H9 (cell line): ENCODE results near the gene SETD3. TPM values are rescaled to one million over a fixed set of nuclear protein-coding genes. Genes with fewer than 3 reads are reported as not detected.

Source experiments
- DNase-seq: peaks from one replicate; pipeline ENCODE4 v3.0.0-alpha.2; 2017
- H2AFZ ChIP-seq: one replicate; pipeline ENCODE4 v1.6.1; 2013; ENCODE audit warnings: mild to moderate bottlenecking, low read length, control low read depth, moderate library complexity
- H2AK5ac ChIP-seq: 2 replicates; pipeline ENCODE4 v1.6.1; 2013; ENCODE audit warnings: low read length, control low read depth, mixed read lengths; ENCODE audit not compliant: insufficient read length
- H2BK120ac ChIP-seq: one replicate; pipeline ENCODE4 v1.6.1; 2013; ENCODE audit warnings: low read depth, mild to moderate bottlenecking, low read length, control low read depth, inconsistent platforms; ENCODE audit not compliant: poor library complexity, severe bottlenecking
- H2BK12ac ChIP-seq: 2 replicates; pipeline ENCODE4 v1.6.1; 2013; ENCODE audit warnings: low read length, control low read depth, mixed read lengths, low read depth; ENCODE audit not compliant: insufficient read length
- H2BK15ac ChIP-seq: 2 replicates; pipeline ENCODE4 v1.6.1; 2013; ENCODE audit warnings: low read depth, low read length, control low read depth
- H2BK20ac ChIP-seq: one replicate; pipeline ENCODE4 v1.6.1; 2013; ENCODE audit warnings: low read depth, mild to moderate bottlenecking, low read length, control low read depth, inconsistent platforms; ENCODE audit not compliant: poor library complexity, severe bottlenecking
- H2BK5ac ChIP-seq: 2 replicates; pipeline ENCODE4 v1.6.1; 2013; ENCODE audit warnings: low read length, control low read depth, mixed read lengths; ENCODE audit not compliant: insufficient read length
- H3K14ac ChIP-seq: 2 replicates; pipeline ENCODE4 v1.6.1; 2013; ENCODE audit warnings: low read length, control low read depth; ENCODE audit not compliant: insufficient read depth
- H3K18ac ChIP-seq: 2 replicates; pipeline ENCODE4 v1.6.1; 2013; ENCODE audit warnings: low read depth, mild to moderate bottlenecking, mixed read lengths, low read length, control low read depth; ENCODE audit not compliant: insufficient read length
- H3K23ac ChIP-seq: 2 replicates; pipeline ENCODE4 v1.6.1; 2013; ENCODE audit warnings: low read length, control low read depth, mixed read lengths, low read depth; ENCODE audit not compliant: insufficient read length
- H3K23me2 ChIP-seq: 2 replicates; pipeline ENCODE4 v1.6.1; 2013; ENCODE audit warnings: low read depth, mild to moderate bottlenecking, mixed read lengths, low read length, control low read depth; ENCODE audit not compliant: insufficient read length, poor library complexity, severe bottlenecking
- H3K27ac ChIP-seq: 2 replicates; pipeline ENCODE4 v1.5.1; 2013; ENCODE audit warnings: low read length, control low read depth, mixed read lengths, low read depth; ENCODE audit not compliant: insufficient read length
- H3K27me3 ChIP-seq: 2 replicates; pipeline ENCODE4 v1.6.1; 2013; ENCODE audit warnings: low read length, control low read depth, inconsistent platforms; ENCODE audit not compliant: insufficient read depth
- H3K4ac ChIP-seq: 2 replicates; pipeline ENCODE4 v1.6.1; 2013; ENCODE audit warnings: low read depth, mild to moderate bottlenecking, control low read depth, inconsistent platforms, low read length, moderate library complexity
- H3K4me1 ChIP-seq: 2 replicates; pipeline ENCODE4 v1.6.1; 2013; ENCODE audit warnings: low read length, control low read depth, inconsistent platforms; ENCODE audit not compliant: insufficient read depth
- H3K4me2 ChIP-seq: 2 replicates; pipeline ENCODE4 v1.6.1; 2013; ENCODE audit warnings: low read length, control low read depth, mixed read lengths; ENCODE audit not compliant: insufficient read length, insufficient read depth
- H3K56ac ChIP-seq: 2 replicates; pipeline ENCODE4 v1.6.1; 2013; ENCODE audit warnings: low read depth, mild to moderate bottlenecking, mixed read lengths, low read length, control low read depth; ENCODE audit not compliant: insufficient read length
- H3K79me1 ChIP-seq: 2 replicates; pipeline ENCODE4 v1.6.1; 2013; ENCODE audit warnings: low read depth, mild to moderate bottlenecking, moderate library complexity, low read length, control low read depth, inconsistent platforms; ENCODE audit not compliant: insufficient read depth, poor library complexity, severe bottlenecking
- H3K79me2 ChIP-seq: 2 replicates; pipeline ENCODE4 v1.6.1; 2013; ENCODE audit warnings: low read length, control low read depth, inconsistent platforms; ENCODE audit not compliant: insufficient read depth
- H3K9ac ChIP-seq: 2 replicates; pipeline ENCODE4 v1.6.1; 2013; ENCODE audit warnings: low read length, control low read depth, mixed read lengths; ENCODE audit not compliant: insufficient read length; ENCODE audit errors: extremely low read depth
- H3K9me3 ChIP-seq: one replicate; pipeline ENCODE4 v1.6.1; 2013; ENCODE audit warnings: low read depth, low read length, inconsistent platforms; ENCODE audit not compliant: control insufficient read depth
- H3T11ph ChIP-seq: one replicate; pipeline ENCODE4 v1.6.1; 2013; ENCODE audit warnings: mild to moderate bottlenecking, low read length, control low read depth, inconsistent platforms
- H4K20me1 ChIP-seq: one replicate; pipeline ENCODE4 v1.6.1; 2013; ENCODE audit not compliant: control insufficient read depth, insufficient read length, insufficient read depth
- H4K5ac ChIP-seq: 2 replicates; pipeline ENCODE4 v1.6.1; 2013; ENCODE audit warnings: low read depth, mild to moderate bottlenecking, mixed read lengths, low read length, control low read depth; ENCODE audit not compliant: insufficient read length
- H4K8ac ChIP-seq: replicated peaks from 2 replicates; pipeline ENCODE4 v1.6.1; 2013; ENCODE audit warnings: low read length, control low read depth, mixed read lengths, low read depth; ENCODE audit not compliant: insufficient read length
- H4K91ac ChIP-seq: 2 replicates; pipeline ENCODE4 v1.6.1; 2013; ENCODE audit warnings: low read depth, mild to moderate bottlenecking, moderate library complexity, mixed read lengths, low read length, control low read depth; ENCODE audit not compliant: insufficient read length
- H3K27ac Mint-ChIP-seq, 3 experiments: 2 replicates in 2 of 3; 3 replicates in 1 of 3; pipeline ENCODE4 v1.8.0; 2020 to 2021; ENCODE audit warnings: mixed read lengths in 3 of 3, mild to moderate bottlenecking in 1 of 3, moderate library complexity in 1 of 3
- H3K27me3 Mint-ChIP-seq: 2 replicates; pipeline ENCODE4 v1.8.0; 2021; ENCODE audit warnings: low read depth, mild to moderate bottlenecking, moderate library complexity, mixed read lengths
- H3K36me3 Mint-ChIP-seq, 3 experiments: 2 replicates in 2 of 3; 3 replicates in 1 of 3; pipeline ENCODE4 v1.8.0; 2020 to 2021; ENCODE audit warnings: low read depth in 3 of 3, mixed read lengths in 3 of 3; ENCODE audit not compliant: insufficient read depth in 1 of 3
- H3K4me1 Mint-ChIP-seq, 2 experiments: 2 replicates each; pipeline ENCODE4 v1.8.0; 2020; ENCODE audit warnings: mixed read lengths in 2 of 2
- H3K4me3 Mint-ChIP-seq, 2 experiments: 2 replicates in 1 of 2; 3 replicates in 1 of 2; pipeline ENCODE4 v1.8.0; 2020 to 2021; ENCODE audit warnings: mild to moderate bottlenecking in 2 of 2, mixed read lengths in 2 of 2, moderate library complexity in 1 of 2
- H3K9me3 Mint-ChIP-seq, 2 experiments: 2 replicates in 1 of 2; 3 replicates in 1 of 2; pipeline ENCODE4 v1.8.0; 2020; ENCODE audit warnings: mild to moderate bottlenecking in 2 of 2, mixed read lengths in 2 of 2, moderate library complexity in 1 of 2
- CTCF ChIP-seq: fragments of 200-600 bp; sonication (generic); conservative IDR thresholded peaks from 3 replicates; pipeline ENCODE4 v1.8.0; 2021; ENCODE audit warnings: antibody characterized with exemption, mild to moderate bottlenecking
- WGBS: extraction: QIAGEN DNeasy Blood & Tissue Kit; methylation state at CpG from one replicate; pipeline ENCODE4 v1.1.7; 2013; ENCODE audit warnings: missing lambda C conversion rate, low lambda C conversion rate, mixed read lengths; ENCODE audit not compliant: insufficient read length; ENCODE audit errors: extremely low coverage; 5-methylcytosine and 5-hydroxymethylcytosine counted together
- total RNA-seq: library from RNA; stranded (reverse); gene quantifications from 2 replicates; pipeline ENCODE4 v1.2.1, GENCODE V29; 2021

Gene SETD3
- total RNA-seq, 1 experiment from 2014 or later, result 56.7 TPM

- no peak for DNase-seq
- H4K20me1 ChIP-seq, result no peaks in the 10 kb centered on the region
- H2BK5ac ChIP-seq, result no peak overlapping the region
- no peaks in the 10 kb centered on the region for H3K27me3 ChIP-seq
- Mint-ChIP-seq H3K9me3 (no peaks in the 10 kb centered on the region), H3K4me1 (peaks cover 19 to 27% of the 10 kb centered on the region in 2 experiments), H3K36me3 (peaks cover 0 to 10% (median 4%) of the 10 kb centered on the region in 3 experiments; a peak in 4 of 7 replicates), H3K27me3 (no peaks in the 10 kb centered on the region; the same call in 1 of the 2 replicates), H3K4me3 (no peak overlapping the region), H3K27ac (peak overlapping the region in 2 of 3 experiments; percentile 28 to 44; a peak in 3 of 7 replicates)
- no peak overlapping the region for H4K8ac ChIP-seq
- H3K4me2 ChIP-seq, result no peak overlapping the region
- H3K14ac ChIP-seq, result no peak overlapping the region
- H3K56ac ChIP-seq, result no peak overlapping the region
- no peak overlapping the region for H2BK120ac ChIP-seq
- H3K18ac ChIP-seq, result no peak overlapping the region
- no peak overlapping the region for H3K9ac ChIP-seq
- H3K27ac ChIP-seq, result no peak overlapping the region
- no peak overlapping the region for H3T11ph ChIP-seq
- H3K4me1 ChIP-seq, result peaks cover 3% of the 10 kb centered on the region; the same call in 1 of the 2 replicates
- no peak overlapping the region for H2BK20ac ChIP-seq
- no CpG with 5 or more reads among the region's 13 CpGs for WGBS
- no peaks in the 10 kb centered on the region for H3K23me2 ChIP-seq
- H2BK12ac ChIP-seq, result no peak overlapping the region
- TF ChIP-seq CTCF, result no peak
- no peak overlapping the region for H2AK5ac ChIP-seq
- no peaks in the 10 kb centered on the region for H3K79me2 ChIP-seq
- no peak overlapping the region for H4K5ac ChIP-seq
- H4K91ac ChIP-seq, result no peak overlapping the region
- H3K23ac ChIP-seq, result no peak overlapping the region
- H3K4ac ChIP-seq, result no peak overlapping the region
- no peak overlapping the region for H2AFZ ChIP-seq
- H3K79me1 ChIP-seq, result no peaks in the 10 kb centered on the region
- H2BK15ac ChIP-seq, result no peak overlapping the region
- no peaks in the 10 kb centered on the region for H3K9me3 ChIP-seq
Observed at GRCh38 chr14:99391671-99392070, 89.0 kb downstream of the SETD3 start.
